Peyer's patch (tissue), 4 donors: ENCODE data around the gene CCDC57.

ENCODE experiments used
- CTCF ChIP-seq, 6 experiments: fragments of 450-650 bp in 4 of 6; fragments of 200-600 bp in 2 of 6; sonication (generic) in 1 of 6; IDR thresholded peaks; one replicate each; pipeline ENCODE4 v1.5.1; 2017 to 2019; ENCODE audit warnings: antibody characterized with exemption in 6 of 6, mild to moderate bottlenecking in 3 of 6, moderate library complexity in 1 of 6
- POLR2A ChIP-seq, 2 donors: fragments of 450-650 bp; IDR thresholded peaks; one replicate each; pipeline ENCODE4 v1.5.1; 2017; ENCODE audit warnings: antibody characterized with exemption in 2 of 2, mild to moderate bottlenecking in 2 of 2, moderate library complexity in 2 of 2

- TF ChIP-seq CTCF (IDR thresholded peaks at IDR 0.05), result no peak
- no peak for TF ChIP-seq POLR2A (IDR thresholded peaks at IDR 0.05)
Measured at GRCh38 chr17:82151106-82151957, 61.3 kb downstream of the CCDC57 start.
